Mammary epithelial cell (primary cell): ENCODE data around the gene INTS4.

Source experiments
- CTCF ChIP-seq, 2 donors: IDR thresholded peaks in 1 of 2; conservative IDR thresholded peaks in 1 of 2; 2 replicates each; pipeline ENCODE4 v1.5.1; 2011 to 2012; ENCODE audit warnings: inconsistent platforms in 2 of 2, low read length in 2 of 2, mild to moderate bottlenecking in 2 of 2, control low read depth in 1 of 2, low read depth in 1 of 2; ENCODE audit not compliant: insufficient read depth in 1 of 2; ENCODE audit errors: extremely low read depth in 1 of 2
- EZH2 ChIP-seq: IDR thresholded peaks from 2 replicates; pipeline ENCODE4 v1.6.1; 2012; ENCODE audit warnings: low read length, inconsistent platforms, borderline replicate concordance

- TF ChIP-seq CTCF (conservative IDR thresholded peaks at IDR 0.05 in 1 of 2, IDR thresholded peaks at IDR 0.05 in 1 of 2; ENCODE audit: extremely low read depth in 1 of 2, insufficient read depth in 1 of 2, low read depth in 1 of 2, low read length in 2 of 2) (no peak), EZH2 (no peak)
Measured at GRCh38 chr11:77994434-77995362, at the start of gene INTS4.
